HAP-1 (cell line): Measurements from ENCODE around the gene CFAP43.
A peak's percentile ranks its signal among the peaks of the same experiment; 100 is the strongest.

ENCODE experiments used
- DNase-seq, 2 experiments: peaks; one replicate each; pipeline ENCODE4 v3.0.0-alpha.2; 2016 to 2020; ENCODE audit warnings: low spot score in 2 of 2
- H3K27me3 ChIP-seq: fragments of 250-450 bp; sonication (Bioruptor Pico); 2 replicates; pipeline ENCODE4 v1.5.1; 2020; ENCODE audit warnings: low read depth, mild to moderate bottlenecking, moderate library complexity
- H3K36me3 ChIP-seq: fragments of 250-450 bp; sonication (Bioruptor Pico); replicated peaks from 2 replicates; pipeline ENCODE4 v1.5.1; 2020; ENCODE audit warnings: mild to moderate bottlenecking
- H3K4me1 ChIP-seq: fragments of 250-450 bp; sonication (Bioruptor Pico); 2 replicates; pipeline ENCODE4 v1.5.1; 2020; ENCODE audit warnings: mild to moderate bottlenecking
- H3K4me3 ChIP-seq: fragments of 250-450 bp; sonication (Bioruptor Pico); 2 replicates; pipeline ENCODE4 v1.5.1; 2020; ENCODE audit warnings: mild to moderate bottlenecking, moderate library complexity
- H3K9me3 ChIP-seq: fragments of 250-450 bp; sonication (Bioruptor Pico); 2 replicates; pipeline ENCODE4 v1.5.1; 2020; ENCODE audit warnings: mild to moderate bottlenecking, moderate library complexity
- in situ Hi-C: fragments of 300-500 bp; cut with MboI; formaldehyde crosslinking; loops from 3 replicates; pipeline ENCODE4 v1.14.3; 2020; ENCODE audit warnings: low sequenced_read_pairs, inconsistent platforms, mixed read lengths

CFAP43 gene

DNA sequence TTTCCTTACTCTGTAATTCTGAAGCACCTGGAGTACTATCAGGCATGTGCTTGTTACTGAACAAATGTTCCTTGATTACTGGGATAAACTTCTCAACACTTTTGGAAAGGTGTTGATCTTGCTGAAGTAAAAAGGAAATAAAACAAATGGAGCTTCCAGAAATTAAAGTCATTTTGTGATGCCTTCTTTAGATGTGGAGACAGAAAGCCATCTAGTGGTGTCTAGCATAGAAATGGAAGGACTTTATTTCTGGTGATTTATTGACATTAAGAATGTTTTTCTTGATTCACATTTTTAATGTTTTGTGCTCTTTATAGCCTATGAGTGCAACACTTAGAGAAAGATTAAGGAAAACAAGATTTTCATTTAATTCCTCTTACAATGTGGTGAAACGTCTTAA lies 108.8 kb downstream of the CFAP43 start:
- Histone ChIP-seq H3K27me3 (no peaks in the 10 kb centered on the region), H3K36me3 (no peaks in the 10 kb centered on the region), H3K4me1 (peaks cover 13% of the 10 kb centered on the region), H3K9me3 (no peaks in the 10 kb centered on the region), H3K4me3 (no peak overlapping the region)
- DNase-seq, result peak in 1 of 2 experiments; percentile 9
- in situ Hi-C loops, result loop anchor here (10.0 kb wide), 2 partner anchors 159 to 229 kb away; partner anchors contain the start of gene SLK

DNA sequence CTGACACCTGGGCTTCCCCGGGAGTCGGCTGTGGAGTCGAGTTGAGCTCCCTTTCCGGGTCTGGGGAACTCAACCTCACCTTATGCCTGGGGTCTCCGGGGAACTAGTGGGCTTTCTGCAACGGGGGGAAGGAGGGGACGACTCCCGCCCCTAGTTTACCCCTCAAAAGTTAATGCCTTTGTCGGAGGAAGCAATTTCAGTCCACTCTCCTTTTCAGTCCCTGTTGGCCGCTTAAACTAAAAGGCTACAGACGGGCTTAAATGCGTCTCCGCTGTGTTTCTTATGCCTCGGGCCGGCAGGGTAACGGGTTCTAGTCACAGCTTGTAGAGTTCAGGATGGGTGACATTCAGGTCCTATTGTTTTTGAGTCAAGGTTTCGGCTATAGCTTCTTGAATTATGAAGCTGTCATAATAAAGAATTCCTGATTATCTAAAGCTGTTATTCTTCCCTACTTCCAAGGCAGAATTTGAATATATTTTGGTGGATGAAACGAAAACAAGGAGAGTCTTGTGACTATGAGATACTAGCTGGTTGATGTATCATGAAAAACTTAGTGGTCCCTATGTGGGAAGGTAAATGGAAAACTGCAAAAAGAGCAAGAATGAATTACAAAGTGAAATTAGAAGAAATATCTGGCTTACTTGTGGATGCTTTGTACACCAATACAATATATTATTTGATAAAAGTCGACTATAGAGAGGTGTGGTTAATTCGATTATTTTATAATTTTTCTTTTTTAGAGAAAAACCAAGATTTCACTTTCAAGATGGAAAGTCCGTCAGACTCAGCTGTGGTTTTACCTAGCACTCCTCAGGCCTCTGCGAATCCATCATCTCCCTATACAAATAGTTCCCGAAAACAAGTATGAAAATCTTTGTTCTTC lies 109.7 kb downstream of the CFAP43 start:
- Histone ChIP-seq H3K4me1 (peaks cover 13% of the 10 kb centered on the region), H3K4me3 (peak overlapping the region; percentile 82), H3K9me3 (no peaks in the 10 kb centered on the region), H3K36me3 (no peaks in the 10 kb centered on the region), H3K27me3 (no peaks in the 10 kb centered on the region)
- DNase-seq, result peak in 1 of 2 experiments; percentile 28
- in situ Hi-C loops, result loop anchor here (10.0 kb wide), 2 partner anchors 158 to 228 kb away; partner anchors contain the start of gene SLK

DNA sequence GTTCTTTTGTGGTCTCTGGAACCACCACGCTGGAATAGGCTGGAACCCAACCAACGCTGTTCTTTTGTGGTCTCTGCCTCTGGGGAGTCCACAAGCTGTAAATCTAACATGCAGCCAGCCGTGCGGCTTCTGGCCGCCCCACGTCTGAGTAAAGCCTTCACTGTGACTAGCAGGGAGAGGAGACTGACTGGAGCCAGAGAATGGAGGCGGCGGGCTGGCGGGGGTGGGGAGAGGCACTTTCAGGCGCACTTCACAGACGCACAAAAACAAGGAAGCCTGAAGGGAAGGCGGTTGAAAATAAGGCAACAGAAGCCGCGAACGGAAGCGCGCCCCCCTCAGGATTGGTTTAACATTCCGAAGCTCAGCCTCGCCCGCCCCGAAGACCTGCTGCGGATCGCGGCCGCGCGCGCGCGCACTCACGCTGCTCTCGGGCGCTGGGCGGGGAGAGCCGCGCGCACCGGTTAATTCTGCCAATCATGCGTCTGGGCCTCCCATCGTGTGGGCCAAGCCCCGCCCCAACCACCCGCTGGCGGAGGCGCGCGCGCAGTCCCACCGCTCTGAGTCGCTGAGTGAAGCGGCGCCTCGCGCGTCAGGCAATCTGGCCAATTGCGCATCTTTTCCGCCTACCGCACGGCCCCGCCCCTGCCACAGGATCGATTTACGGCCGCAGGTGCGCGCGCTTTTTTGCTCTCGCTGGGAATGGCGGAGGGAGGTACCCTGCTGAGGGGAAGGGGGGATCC lies 110.5 kb downstream of the CFAP43 start, which contains the start of gene SFR1:
TSS of gene SFR1 (plus strand) at position 687 of the 740 bp plus-strand sequence. CDS start at position 700, 13 bp downstream.
- H3K36me3 ChIP-seq, result no peaks in the 10 kb centered on the region
- DNase-seq, result peak; percentile 96 to 99
- peaks cover 13% of the 10 kb centered on the region for H3K4me1 ChIP-seq
- in situ Hi-C loops, result loop anchor here (10.0 kb wide), 2 partner anchors 157 to 227 kb away; partner anchors contain the start of gene SLK
- peak within 1 kb of the TSS; percentile 82 for H3K4me3 ChIP-seq
- H3K27me3 ChIP-seq, result no peaks in the 10 kb centered on the region
- H3K9me3 ChIP-seq, result no peaks in the 10 kb centered on the region

DNA sequence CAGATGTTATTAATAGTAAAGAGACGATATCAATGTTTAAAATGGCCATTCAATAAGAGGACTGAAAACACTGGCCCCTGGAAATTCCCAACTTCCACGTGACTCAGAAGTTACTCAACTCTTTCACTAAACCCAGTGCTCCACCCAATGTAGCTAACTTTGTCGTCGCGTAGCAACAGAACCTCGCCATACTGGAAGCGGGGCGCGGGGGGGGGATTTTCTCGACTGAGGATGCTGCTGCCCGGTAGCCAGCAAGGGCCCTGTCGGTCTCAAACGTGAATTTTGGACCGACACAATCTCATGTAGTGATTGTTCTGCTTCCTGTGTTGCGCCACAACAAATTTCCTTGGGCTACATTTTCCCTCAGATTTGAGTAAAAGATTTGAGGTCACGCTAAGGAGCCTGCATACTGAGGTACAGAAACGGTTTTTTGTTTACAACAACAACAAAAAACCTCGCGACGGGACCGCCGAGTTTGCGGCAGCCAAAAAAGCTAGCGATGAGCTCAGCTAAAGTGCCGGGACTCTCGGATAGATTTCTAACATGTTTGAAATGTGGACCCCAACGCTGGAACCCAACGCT lies 111.2 kb downstream of the CFAP43 start:
- peak; percentile 69 to 85 for DNase-seq
- Histone ChIP-seq H3K4me3 (peak overlapping the region; percentile 39), H3K4me1 (peaks cover 13% of the 10 kb centered on the region), H3K9me3 (no peaks in the 10 kb centered on the region), H3K36me3 (no peaks in the 10 kb centered on the region), H3K27me3 (no peaks in the 10 kb centered on the region)
- in situ Hi-C loops, result loop anchor here (10.0 kb wide), 2 partner anchors 156 to 226 kb away; partner anchors contain the start of gene SLK

DNA sequence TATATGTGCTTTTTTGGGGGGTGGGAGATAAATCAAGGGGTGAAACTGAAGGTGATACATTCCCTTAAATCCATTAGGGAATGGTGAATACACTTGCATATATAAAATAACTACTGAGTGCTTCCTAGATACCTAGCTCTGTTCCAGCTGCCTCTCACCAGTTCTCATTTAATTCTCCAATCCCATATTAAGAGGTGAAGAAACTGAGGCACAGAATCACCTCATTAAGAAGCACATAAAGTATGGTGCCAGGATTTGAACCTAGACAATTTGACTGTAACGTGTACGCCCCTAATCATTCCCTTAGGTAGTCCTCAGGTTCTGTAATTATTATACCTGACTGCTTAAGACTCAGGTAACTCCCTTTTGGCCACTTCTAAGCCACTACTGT lies 111.7 kb downstream of the CFAP43 start:
- peaks cover 13% of the 10 kb centered on the region for H3K4me1 ChIP-seq
- in situ Hi-C loops, result loop anchor here (10.0 kb wide), 2 partner anchors 156 to 226 kb away; partner anchors contain the start of gene SLK
- peak overlapping the region; percentile 39 for H3K4me3 ChIP-seq
- no peaks in the 10 kb centered on the region for H3K36me3 ChIP-seq
- no peak for DNase-seq
- H3K27me3 ChIP-seq, result no peaks in the 10 kb centered on the region
- H3K9me3 ChIP-seq, result no peaks in the 10 kb centered on the region

DNA sequence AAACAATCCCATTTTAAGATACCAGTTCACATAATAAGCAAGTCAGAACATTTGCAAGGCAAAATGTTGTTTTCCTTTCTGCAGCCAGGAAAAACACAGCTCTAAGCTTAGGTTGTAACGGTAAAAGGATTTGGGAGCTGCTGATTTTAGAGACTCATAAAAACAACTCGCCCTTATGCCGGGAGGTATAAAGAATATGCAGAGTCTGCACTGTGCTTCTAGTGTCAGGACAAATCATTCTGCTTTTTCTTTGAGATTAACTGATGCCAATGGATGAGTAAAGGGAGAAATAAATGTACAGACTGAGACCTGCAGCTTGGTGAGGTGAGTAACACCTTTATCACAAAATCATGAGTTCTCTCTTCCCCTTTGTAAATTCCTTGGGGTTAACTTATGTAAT lies 112.2 kb downstream of the CFAP43 start:
- in situ Hi-C loops, result loop anchor here (10.0 kb wide), 2 partner anchors 155 to 225 kb away; partner anchors contain the start of gene SLK
- no peaks in the 10 kb centered on the region for H3K36me3 ChIP-seq
- peaks cover 13% of the 10 kb centered on the region for H3K4me1 ChIP-seq
- H3K27me3 ChIP-seq, result no peaks in the 10 kb centered on the region
- DNase-seq, result no peak
- no peaks in the 10 kb centered on the region for H3K9me3 ChIP-seq
- no peak overlapping the region for H3K4me3 ChIP-seq

DNA sequence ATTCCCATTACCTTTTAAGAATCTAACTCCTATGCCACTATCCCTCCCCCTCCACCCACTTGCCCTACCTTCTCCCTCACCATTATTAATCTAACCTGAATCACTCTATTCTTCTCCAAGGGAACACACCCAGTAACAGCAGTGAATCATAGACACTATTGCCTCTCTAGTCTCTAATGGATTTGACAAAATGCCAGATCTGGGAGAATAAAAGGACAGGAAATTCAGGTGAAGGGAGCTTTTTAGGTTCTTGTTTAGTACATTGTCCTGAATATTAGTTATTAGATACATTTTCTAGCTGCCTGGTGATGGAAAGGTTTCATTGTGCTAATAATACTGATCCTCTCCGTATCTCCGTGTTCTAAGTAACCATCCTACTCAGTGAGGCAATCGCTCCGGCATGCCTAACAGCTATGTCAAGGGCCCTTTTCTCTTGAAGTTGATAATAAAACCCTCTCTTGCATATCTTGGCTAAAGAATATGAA lies 114.3 kb downstream of the CFAP43 start:
- Histone ChIP-seq H3K4me1 (peaks cover 13% of the 10 kb centered on the region), H3K4me3 (no peak overlapping the region)
- DNase-seq, result no peak

DNA sequence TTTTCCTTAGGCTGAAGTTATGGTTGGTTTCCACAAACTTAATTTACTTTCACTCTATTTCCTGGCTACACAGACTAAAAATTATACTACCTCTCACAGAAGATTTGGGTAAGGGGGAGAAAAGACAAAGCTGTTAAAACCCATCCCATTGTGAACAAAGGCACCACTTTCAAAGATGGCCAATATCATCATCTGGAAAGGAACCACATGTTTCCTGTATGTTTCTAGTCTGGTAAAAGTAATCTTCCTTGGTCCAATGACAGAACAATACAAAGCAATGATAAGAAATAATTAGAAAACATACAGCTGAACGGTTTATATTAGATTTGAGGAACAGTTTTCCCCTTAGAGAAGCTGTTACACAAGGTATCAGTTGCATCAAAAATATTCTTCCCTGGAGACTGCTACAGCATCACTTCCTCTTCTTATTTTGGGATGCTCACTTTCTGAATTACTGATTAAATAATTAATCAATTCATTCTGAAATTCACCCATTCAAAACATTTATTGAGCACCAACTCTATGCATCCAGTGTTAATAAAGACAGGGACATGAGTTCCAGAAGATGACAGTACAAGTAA lies 118.7 kb downstream of the CFAP43 start:
- in situ Hi-C loops, result no loop called here
- Histone ChIP-seq H3K36me3 (no peaks in the 10 kb centered on the region), H3K4me3 (no peak overlapping the region), H3K9me3 (no peaks in the 10 kb centered on the region), H3K27me3 (peaks cover 3% of the 10 kb centered on the region; the same call in 1 of the 2 replicates), H3K4me1 (no peaks in the 10 kb centered on the region)
- DNase-seq, result no peak

More for the DNA sequence above, 114.3 kb downstream of the CFAP43 start:
- in situ Hi-C loops, result no loop called here
- H3K27me3 ChIP-seq, result no peaks in the 10 kb centered on the region
- H3K36me3 ChIP-seq, result no peaks in the 10 kb centered on the region
- H3K9me3 ChIP-seq, result no peaks in the 10 kb centered on the region

DNA sequence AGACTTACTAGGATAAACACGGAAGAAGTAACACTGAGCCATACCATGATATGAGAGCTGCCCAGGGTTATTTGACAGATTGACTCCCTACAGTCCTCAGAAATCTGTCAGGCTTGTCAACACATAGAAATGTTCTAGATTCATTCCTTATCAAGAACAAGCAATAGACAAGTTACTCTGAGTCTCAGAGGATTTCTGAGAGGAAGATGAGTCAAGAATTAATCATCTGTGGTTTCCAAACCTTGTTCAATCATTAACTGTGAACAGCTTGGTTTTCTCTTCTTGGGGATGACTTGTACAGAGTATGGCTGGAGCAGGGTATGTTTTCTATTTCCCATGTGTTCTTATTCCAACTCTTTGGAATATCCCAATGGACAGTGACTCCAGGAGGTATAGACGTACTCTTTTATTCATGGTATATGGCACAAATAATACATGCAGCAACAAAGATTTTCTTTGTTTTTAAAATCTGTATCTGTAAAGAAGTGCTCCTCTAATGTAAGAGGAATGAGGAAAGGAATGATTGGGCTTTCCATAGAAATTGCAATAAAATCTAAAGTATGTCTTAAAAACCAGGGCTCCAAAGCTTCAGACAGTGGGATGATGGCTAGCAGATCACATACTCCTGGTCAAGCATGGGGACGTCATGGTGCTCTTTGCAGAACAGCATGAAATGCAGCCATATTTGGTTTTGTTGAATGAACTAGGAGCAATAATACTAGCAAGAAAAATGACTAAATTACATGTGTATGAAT lies 122.1 kb downstream of the CFAP43 start:
- Histone ChIP-seq H3K9me3 (no peaks in the 10 kb centered on the region), H3K4me3 (no peak overlapping the region), H3K36me3 (no peaks in the 10 kb centered on the region), H3K27me3 (peaks cover 3% of the 10 kb centered on the region; the same call in 1 of the 2 replicates), H3K4me1 (no peaks in the 10 kb centered on the region)
- no peak for DNase-seq
- in situ Hi-C loops, result no loop called here

DNA sequence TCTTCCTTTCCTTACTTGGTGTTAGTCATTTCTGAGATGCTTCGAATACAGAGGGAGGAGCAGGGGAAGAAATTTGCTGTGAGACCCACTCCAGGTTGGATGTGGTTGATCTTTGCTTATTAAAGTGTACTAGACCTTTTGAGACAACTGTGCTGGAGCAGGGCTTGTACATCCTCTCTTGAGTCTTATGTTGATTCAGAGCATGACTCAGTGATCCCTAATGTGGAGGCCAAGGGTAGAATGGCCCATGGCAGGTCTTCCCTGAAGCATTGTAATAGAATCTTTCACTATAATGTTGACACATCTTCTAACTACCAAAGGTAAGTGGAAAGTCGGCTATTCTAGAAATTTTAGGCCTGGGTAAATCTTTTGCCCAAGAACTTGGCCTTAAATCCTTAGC lies 127.2 kb downstream of the CFAP43 start:
- Histone ChIP-seq H3K27me3 (peaks cover 4% of the 10 kb centered on the region; the same call in 1 of the 2 replicates), H3K4me1 (no peaks in the 10 kb centered on the region), H3K9me3 (no peaks in the 10 kb centered on the region), H3K36me3 (no peaks in the 10 kb centered on the region), H3K4me3 (no peak overlapping the region)
- DNase-seq, result no peak
- in situ Hi-C loops, result no loop called here

DNA sequence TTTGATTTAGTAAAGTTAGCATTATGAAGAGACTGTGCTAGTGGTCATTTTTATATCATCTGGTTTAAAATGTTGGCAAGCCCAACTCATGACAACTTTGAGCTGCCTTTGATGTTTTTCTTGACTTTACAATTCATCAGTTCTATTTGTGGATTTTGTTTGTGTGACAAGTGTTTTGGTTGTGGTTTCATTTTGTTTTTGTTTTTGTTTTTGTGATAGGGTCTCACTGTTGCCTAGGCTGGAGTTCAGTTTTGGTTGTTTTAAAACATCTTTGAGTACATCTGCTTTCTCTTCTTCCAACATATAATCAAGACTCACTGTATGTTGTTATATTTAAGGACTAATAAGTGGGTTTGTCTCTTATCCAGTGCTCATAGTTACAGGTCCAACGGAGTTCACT lies 127.7 kb downstream of the CFAP43 start:
- in situ Hi-C loops, result no loop called here
- peaks cover 4% of the 10 kb centered on the region; the same call in 1 of the 2 replicates for H3K27me3 ChIP-seq
- no peak overlapping the region for H3K4me3 ChIP-seq
- no peaks in the 10 kb centered on the region for H3K36me3 ChIP-seq
- no peaks in the 10 kb centered on the region for H3K9me3 ChIP-seq
- no peaks in the 10 kb centered on the region for H3K4me1 ChIP-seq
- no peak for DNase-seq

DNA sequence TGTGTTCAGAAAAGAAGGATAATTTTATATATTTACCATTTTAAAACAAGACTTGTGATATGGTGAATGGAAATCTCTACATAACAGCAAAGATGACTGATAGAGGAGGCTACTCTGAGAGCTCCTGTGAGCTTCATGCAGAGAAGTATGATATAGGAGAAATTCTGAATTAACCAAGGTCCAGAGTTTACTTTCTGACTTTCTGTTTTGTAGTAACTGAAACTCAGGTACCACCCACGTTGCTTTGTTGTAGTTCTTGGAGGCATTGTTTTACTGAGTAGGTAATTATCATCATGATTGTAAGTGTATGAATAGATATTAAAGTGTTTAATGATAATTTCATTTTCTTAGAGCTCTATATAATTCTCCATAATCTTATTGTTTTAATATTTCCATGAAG lies 128.2 kb downstream of the CFAP43 start:
- no peaks in the 10 kb centered on the region for H3K36me3 ChIP-seq
- no peak overlapping the region for H3K4me3 ChIP-seq
- H3K4me1 ChIP-seq, result no peaks in the 10 kb centered on the region
- in situ Hi-C loops, result no loop called here
- no peaks in the 10 kb centered on the region for H3K9me3 ChIP-seq
- H3K27me3 ChIP-seq, result peaks cover 4% of the 10 kb centered on the region; the same call in 1 of the 2 replicates
- DNase-seq, result no peak
